Measurements from ENCODE around the gene NLK.
"Not testable (repeated sequence)": the region's sequence is repeated elsewhere in the genome, so short reads cannot be mapped to it uniquely, and the experiment has no call there.

NLK gene

GRCh38 chr17:28077140-28077539, 34.7 kb downstream of the NLK start:
- not testable (repeated sequence) for H3K9ac ChIP-seq (ENCODE audit: low read length); H3K27ac ChIP-seq (ENCODE audit: low read depth, low read length); H3K4me1 ChIP-seq (ENCODE audit: insufficient read depth, low read length); H3K4me3 ChIP-seq (ENCODE audit: low read depth in 1 of 2, low read length in 2 of 2); H3K9me3 ChIP-seq (ENCODE audit: low read length); H3K27me3 ChIP-seq (ENCODE audit: control insufficient read depth in 1 of 2, insufficient read depth in 2 of 2, low read length in 2 of 2); H3K36me3 ChIP-seq (ENCODE audit: insufficient read depth, low read length)

- Histone ChIP-seq H3K27ac (ENCODE audit: low read depth, low read length) (no peak overlapping the region), H3K9ac (ENCODE audit: low read length) (no peak overlapping the region), H3K4me1 (ENCODE audit: insufficient read depth, low read length) (peaks cover 18% of the 10 kb centered on the region), H3K4me3 (ENCODE audit: low read depth in 1 of 2, low read length in 2 of 2) (no peak overlapping the region), H3K36me3 (ENCODE audit: insufficient read depth, low read length) (no peaks in the 10 kb centered on the region), H3K27me3 (ENCODE audit: control insufficient read depth in 1 of 2, insufficient read depth in 2 of 2, low read length in 2 of 2) (no peaks in the 10 kb centered on the region), H3K9me3 (ENCODE audit: low read length) (no peaks in the 10 kb centered on the region)
Measured at GRCh38 chr17:28078341-28079229, 36.1 kb downstream of the NLK start.

- Histone ChIP-seq H3K9me3 (ENCODE audit: low read length) (no peaks in the 10 kb centered on the region), H3K4me1 (ENCODE audit: insufficient read depth, low read length) (peaks cover 18% of the 10 kb centered on the region), H3K4me3 (ENCODE audit: low read depth in 1 of 2, low read length in 2 of 2) (no peak overlapping the region), H3K36me3 (ENCODE audit: insufficient read depth, low read length) (no peaks in the 10 kb centered on the region), H3K27me3 (ENCODE audit: control insufficient read depth in 1 of 2, insufficient read depth in 2 of 2, low read length in 2 of 2) (no peaks in the 10 kb centered on the region), H3K9ac (ENCODE audit: low read length) (no peak overlapping the region), H3K27ac (ENCODE audit: low read depth, low read length) (no peak overlapping the region)
Measured at GRCh38 chr17:28081467-28081866, 39.0 kb downstream of the NLK start.

GRCh38 chr17:28085766-28086165, 43.3 kb downstream of the NLK start:
- Histone ChIP-seq H3K9ac (ENCODE audit: low read length) (no peak overlapping the region), H3K4me3 (ENCODE audit: low read depth in 1 of 2, low read length in 2 of 2) (no peak overlapping the region), H3K27ac (ENCODE audit: low read depth, low read length) (no peak overlapping the region), H3K36me3 (ENCODE audit: insufficient read depth, low read length) (no peaks in the 10 kb centered on the region), H3K9me3 (ENCODE audit: low read length) (no peaks in the 10 kb centered on the region), H3K4me1 (ENCODE audit: insufficient read depth, low read length) (peaks cover 18% of the 10 kb centered on the region), H3K27me3 (ENCODE audit: control insufficient read depth in 1 of 2, insufficient read depth in 2 of 2, low read length in 2 of 2) (no peaks in the 10 kb centered on the region)

- Histone ChIP-seq H3K27ac (ENCODE audit: low read depth, low read length) (no peak overlapping the region), H3K9me3 (ENCODE audit: low read length) (no peaks in the 10 kb centered on the region), H3K4me1 (ENCODE audit: insufficient read depth, low read length) (peaks cover 17% of the 10 kb centered on the region), H3K9ac (ENCODE audit: low read length) (no peak overlapping the region), H3K27me3 (ENCODE audit: control insufficient read depth in 1 of 2, insufficient read depth in 2 of 2, low read length in 2 of 2) (no peaks in the 10 kb centered on the region), H3K36me3 (ENCODE audit: insufficient read depth, low read length) (no peaks in the 10 kb centered on the region), H3K4me3 (ENCODE audit: low read depth in 1 of 2, low read length in 2 of 2) (no peak overlapping the region)
Measured at GRCh38 chr17:28086519-28086918, 44.0 kb downstream of the NLK start.

GRCh38 chr17:28087743-28088142, 45.3 kb downstream of the NLK start:
- no peak overlapping the region for H3K9ac ChIP-seq (ENCODE audit: low read length)
- H3K4me3 ChIP-seq (ENCODE audit: low read depth in 1 of 2, low read length in 2 of 2), result no peak overlapping the region
- no peaks in the 10 kb centered on the region for H3K9me3 ChIP-seq (ENCODE audit: low read length)
- no peak overlapping the region for H3K27ac ChIP-seq (ENCODE audit: low read depth, low read length)
- H3K27me3 ChIP-seq (ENCODE audit: control insufficient read depth in 1 of 2, insufficient read depth in 2 of 2, low read length in 2 of 2), result no peaks in the 10 kb centered on the region
- H3K4me1 ChIP-seq (ENCODE audit: insufficient read depth, low read length), result peaks cover 5% of the 10 kb centered on the region
- no peaks in the 10 kb centered on the region for H3K36me3 ChIP-seq (ENCODE audit: insufficient read depth, low read length)

GRCh38 chr17:28090551-28090950, 48.1 kb downstream of the NLK start:
- no peaks in the 10 kb centered on the region for H3K27me3 ChIP-seq (ENCODE audit: control insufficient read depth in 1 of 2, insufficient read depth in 2 of 2, low read length in 2 of 2)

GRCh38 chr17:28092088-28092487, 49.6 kb downstream of the NLK start:
- Histone ChIP-seq H3K9ac (ENCODE audit: low read length) (no peak overlapping the region), H3K27ac (ENCODE audit: low read depth, low read length) (no peak overlapping the region), H3K4me1 (ENCODE audit: insufficient read depth, low read length) (peaks cover 4% of the 10 kb centered on the region), H3K36me3 (ENCODE audit: insufficient read depth, low read length) (no peaks in the 10 kb centered on the region), H3K27me3 (ENCODE audit: control insufficient read depth in 1 of 2, insufficient read depth in 2 of 2, low read length in 2 of 2) (no peaks in the 10 kb centered on the region), H3K9me3 (ENCODE audit: low read length) (no peaks in the 10 kb centered on the region), H3K4me3 (ENCODE audit: low read depth in 1 of 2, low read length in 2 of 2) (no peak overlapping the region)

More at GRCh38 chr17:28090551-28090950, 48.1 kb downstream of the NLK start:
- H3K27ac ChIP-seq (ENCODE audit: low read depth, low read length), result no peak overlapping the region
- no peak overlapping the region for H3K9ac ChIP-seq (ENCODE audit: low read length)
- no peak overlapping the region for H3K4me3 ChIP-seq (ENCODE audit: low read depth in 1 of 2, low read length in 2 of 2)
- no peaks in the 10 kb centered on the region for H3K9me3 ChIP-seq (ENCODE audit: low read length)
- no peaks in the 10 kb centered on the region for H3K4me1 ChIP-seq (ENCODE audit: insufficient read depth, low read length)
- no peaks in the 10 kb centered on the region for H3K36me3 ChIP-seq (ENCODE audit: insufficient read depth, low read length)

- Histone ChIP-seq H3K27ac (ENCODE audit: low read depth, low read length) (no peak overlapping the region), H3K4me1 (ENCODE audit: insufficient read depth, low read length) (peaks cover 10% of the 10 kb centered on the region), H3K4me3 (ENCODE audit: low read depth in 1 of 2, low read length in 2 of 2) (no peak overlapping the region), H3K9me3 (ENCODE audit: low read length) (no peaks in the 10 kb centered on the region), H3K27me3 (ENCODE audit: control insufficient read depth in 1 of 2, insufficient read depth in 2 of 2, low read length in 2 of 2) (no peaks in the 10 kb centered on the region), H3K36me3 (ENCODE audit: insufficient read depth, low read length) (no peaks in the 10 kb centered on the region), H3K9ac (ENCODE audit: low read length) (no peak overlapping the region)
Measured at GRCh38 chr17:28093999-28094716, 51.7 kb downstream of the NLK start.

- no peak overlapping the region for H3K9ac ChIP-seq (ENCODE audit: low read length)
- H3K27me3 ChIP-seq (ENCODE audit: control insufficient read depth in 1 of 2, insufficient read depth in 2 of 2, low read length in 2 of 2), result no peaks in the 10 kb centered on the region
- peaks cover 10% of the 10 kb centered on the region for H3K4me1 ChIP-seq (ENCODE audit: insufficient read depth, low read length)
- H3K27ac ChIP-seq (ENCODE audit: low read depth, low read length), result no peak overlapping the region
- no peak overlapping the region for H3K4me3 ChIP-seq (ENCODE audit: low read depth in 1 of 2, low read length in 2 of 2)
- no peaks in the 10 kb centered on the region for H3K36me3 ChIP-seq (ENCODE audit: insufficient read depth, low read length)
- H3K9me3 ChIP-seq (ENCODE audit: low read length), result no peaks in the 10 kb centered on the region
Measured at GRCh38 chr17:28096756-28097155, 54.3 kb downstream of the NLK start.

GRCh38 chr17:28097254-28097653, 54.8 kb downstream of the NLK start:
- Histone ChIP-seq H3K4me1 (ENCODE audit: insufficient read depth, low read length) (peaks cover 10% of the 10 kb centered on the region), H3K9ac (ENCODE audit: low read length) (no peak overlapping the region), H3K27ac (ENCODE audit: low read depth, low read length) (no peak overlapping the region), H3K4me3 (ENCODE audit: low read depth in 1 of 2, low read length in 2 of 2) (no peak overlapping the region), H3K27me3 (ENCODE audit: control insufficient read depth in 1 of 2, insufficient read depth in 2 of 2, low read length in 2 of 2) (no peaks in the 10 kb centered on the region), H3K9me3 (ENCODE audit: low read length) (no peaks in the 10 kb centered on the region), H3K36me3 (ENCODE audit: insufficient read depth, low read length) (no peaks in the 10 kb centered on the region)
